B cell (primary cell): ENCODE results near the gene ANKRD13C. TPM values are rescaled to one million over a fixed set of nuclear protein-coding genes. Genes with fewer than 3 reads are reported as not detected.
A peak's percentile ranks its signal among the peaks of the same experiment; 100 is the strongest.

Experiments
- ATAC-seq: fragments of 200-7000 bp; cut with Tn5 transposase; one replicate; pipeline ENCODE4 v1.10.0; 2021; ENCODE audit warnings: low read depth, mild to moderate bottlenecking, moderate number of reproducible peaks, moderate library complexity
- CTCF ChIA-PET: fragments of 350-600 bp; sonication (Branson Sonifier 250); formaldehyde crosslinking; loops from one replicate; lab custom pipeline; 2021; ENCODE audit warnings: antibody characterized with exemption, inconsistent platforms; lab: Charles Lee
- POLR2A ChIA-PET: fragments of 350-600 bp; sonication (Branson Sonifier 250); formaldehyde crosslinking; loops from one replicate; lab custom pipeline; 2021; ENCODE audit warnings: antibody characterized with exemption; lab: Charles Lee
- DNase-seq: peaks from one replicate; pipeline ENCODE4 v3.0.0; 2013
- H2AFZ ChIP-seq: 2 replicates; pipeline ENCODE4 v1.6.1; 2012; ENCODE audit warnings: mild to moderate bottlenecking, low read depth, low read length; ENCODE audit not compliant: insufficient read depth, poor library complexity, severe bottlenecking
- H3K27ac ChIP-seq, 2 donors: 1 replicate in 1 of 2; 2 replicates in 1 of 2; pipeline ENCODE4 v1.5.1; 2012 to 2013; ENCODE audit warnings: low read length in 2 of 2, mild to moderate bottlenecking in 2 of 2, moderate library complexity in 1 of 2
- H3K27me3 ChIP-seq, 4 experiments: fragments of 200-600 bp in 1 of 4; sonication (generic) in 1 of 4; replicated peaks in 1 of 4; 1 replicate in 2 of 4; 2 replicates in 2 of 4; pipeline versions ENCODE4 v1.6.1 to v1.7.0; 2013 to 2016; ENCODE audit warnings: low read length in 3 of 4, mild to moderate bottlenecking in 2 of 4, mixed read lengths in 1 of 4, moderate library complexity in 1 of 4; ENCODE audit not compliant: insufficient read depth in 4 of 4, control insufficient read depth in 3 of 4; ENCODE audit errors: control extremely low read depth in 1 of 4
- H3K36me3 ChIP-seq, 2 experiments: replicated peaks in 1 of 2; 1 replicate in 1 of 2; 2 replicates in 1 of 2; pipeline versions ENCODE4 v1.6.1 to v1.7.1; 2013; ENCODE audit warnings: low read length in 1 of 2; ENCODE audit not compliant: insufficient read depth in 2 of 2, control insufficient read depth in 1 of 2; ENCODE audit errors: control extremely low read depth in 1 of 2, extremely low read depth in 1 of 2
- H3K4me1 ChIP-seq, 2 donors: fragments of 200-600 bp in 1 of 2; sonication (generic) in 1 of 2; 1 replicate in 1 of 2; 2 replicates in 1 of 2; pipeline versions ENCODE4 v1.5.1 to v1.6.1; 2013 to 2017; ENCODE audit warnings: low read length in 2 of 2; ENCODE audit not compliant: control insufficient read depth in 2 of 2, insufficient read depth in 2 of 2
- H3K4me2 ChIP-seq: replicated peaks from 2 replicates; pipeline ENCODE3; 2012; ENCODE audit warnings: mild to moderate bottlenecking, low read depth, low read length; ENCODE audit not compliant: poor library complexity, severe bottlenecking
- H3K4me3 ChIP-seq, 5 experiments: fragments of 200-600 bp in 1 of 5; sonication (generic) in 1 of 5; 1 replicate in 3 of 5; 2 replicates in 2 of 5; pipeline versions ENCODE4 v1.5.1 to v1.7.0; 2011 to 2016; ENCODE audit warnings: low read length in 4 of 5, mild to moderate bottlenecking in 4 of 5, low read depth in 2 of 5, control low read depth in 1 of 5, moderate library complexity in 1 of 5; ENCODE audit not compliant: insufficient read depth in 1 of 5; ENCODE audit errors: control extremely low read depth in 1 of 5, extremely low read depth in 1 of 5
- H3K79me2 ChIP-seq: fragments of 200-600 bp; sonication (generic); one replicate; pipeline ENCODE4 v1.6.0; 2016; ENCODE audit warnings: low read length; ENCODE audit not compliant: control insufficient read depth, insufficient read depth
- H3K9ac ChIP-seq: fragments of 200-600 bp; sonication (generic); 2 replicates; pipeline ENCODE4 v1.6.1; 2017; ENCODE audit warnings: mild to moderate bottlenecking, low read length, moderate library complexity
- H3K9me3 ChIP-seq, 3 donors: one replicate each; pipeline versions ENCODE4 v1.6.1 to v1.7.1; 2013; ENCODE audit warnings: low read length in 2 of 3; ENCODE audit not compliant: control insufficient read depth in 2 of 3, insufficient read depth in 1 of 3; ENCODE audit errors: control extremely low read depth in 1 of 3
- H4K20me1 ChIP-seq: 2 replicates; pipeline ENCODE4 v1.6.0; 2012; ENCODE audit warnings: mild to moderate bottlenecking, low read length; ENCODE audit not compliant: insufficient read depth, control insufficient read depth, poor library complexity, severe bottlenecking
- H3K27ac Mint-ChIP-seq: one replicate; pipeline ENCODE4 v1.8.0; 2021; ENCODE audit warnings: mixed read lengths
- H3K27me3 Mint-ChIP-seq: one replicate; pipeline ENCODE4 v1.8.0; 2021; ENCODE audit warnings: mixed read lengths
- H3K4me1 Mint-ChIP-seq: one replicate; pipeline ENCODE4 v1.8.0; 2021; ENCODE audit warnings: mixed read lengths
- H3K4me3 Mint-ChIP-seq: one replicate; pipeline ENCODE4 v1.8.0; 2021; ENCODE audit warnings: mixed read lengths
- H3K9me3 Mint-ChIP-seq: one replicate; pipeline ENCODE4 v1.8.0; 2022; ENCODE audit warnings: mixed read lengths; ENCODE audit not compliant: insufficient read depth
- EZH2 ChIP-seq: IDR thresholded peaks from 2 replicates; pipeline ENCODE4 v1.6.1; 2012; ENCODE audit warnings: borderline replicate concordance, low read depth, mild to moderate bottlenecking, moderate library complexity, low read length; ENCODE audit not compliant: insufficient read depth, poor library complexity, severe bottlenecking
- WGBS: methylation state at CpG from one replicate; pipeline ENCODE4 v1.1.5; 2013; ENCODE audit warnings: missing lambda C conversion rate; ENCODE audit not compliant: insufficient coverage; 5-methylcytosine and 5-hydroxymethylcytosine counted together
- intact Hi-C: fragments of 100-400 bp; cut with micrococcal nuclease; formaldehyde crosslinking; loops from one replicate; pipeline ENCODE4 v1.10.0; 2022
- polyA plus RNA-seq: library from polyadenylated mRNA; depleted of rRNA; stranded (reverse); fragments of >200 nt; gene quantifications from 2 replicates; pipeline ENCODE4 v1.2.3, GENCODE V29; 2012
- total RNA-seq, 2 donors: library from RNA; stranded (reverse); fragments of 120-200 nt in 1 of 2; gene quantifications; 1 replicate in 1 of 2; 2 replicates in 1 of 2; pipeline versions ENCODE4 v1.2.3 to v1.2.4, GENCODE V29; 2013 to 2022
- TF ChIP-seq, protein P1 (sequence below): fragments of 200-600 bp; IDR thresholded peaks from one replicate; pipeline ENCODE4 v1.8.0; 2022; ENCODE audit warnings: antibody characterized with exemption, mild to moderate bottlenecking

The ANKRD13C gene
- total and polyA plus RNA-seq, 2 donors (not counting 1 experiment from before 2014, with no cell fraction given): 7.9 to 29.9 TPM

DNA sequence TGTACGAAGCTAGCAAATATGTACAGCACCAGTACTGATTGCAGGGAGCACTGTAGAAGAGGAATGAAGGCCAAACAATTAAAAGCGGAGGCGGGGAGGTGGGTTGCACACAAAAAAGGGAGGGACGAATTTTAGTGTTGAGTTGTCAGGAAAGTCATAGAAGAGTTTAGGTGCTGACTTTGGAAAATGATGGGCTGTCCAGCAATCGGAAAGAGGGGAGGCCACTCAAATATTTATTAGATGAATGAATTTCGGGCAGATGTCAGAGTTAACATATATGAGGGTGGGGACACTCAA, 537 bp upstream of the ANKRD13C start:
- WGBS: 64% methylated on average over 5 of the region's 6 CpGs
- Histone ChIP-seq H3K79me2 (peaks cover 56% of the 10 kb centered on the region), H3K27me3 (no peaks in the 10 kb centered on the region), H3K36me3 (no peaks in the 10 kb centered on the region), H3K4me3 (peak overlapping the region; percentile 75 to 99 (median 95)), H3K4me2 (peak overlapping the region; percentile 95), H2AFZ (peak overlapping the region; percentile 95), H3K9me3 (no peaks in the 10 kb centered on the region), H3K27ac (peak overlapping the region; percentile 91 to 93), H3K9ac (peak overlapping the region; percentile 92), H3K4me1 (peaks cover 20 to 21% of the 10 kb centered on the region in 2 donors), H4K20me1 (peaks cover 10% of the 10 kb centered on the region)
- no peak for TF ChIP-seq EZH2
- TF ChIP-seq, protein P1, sequence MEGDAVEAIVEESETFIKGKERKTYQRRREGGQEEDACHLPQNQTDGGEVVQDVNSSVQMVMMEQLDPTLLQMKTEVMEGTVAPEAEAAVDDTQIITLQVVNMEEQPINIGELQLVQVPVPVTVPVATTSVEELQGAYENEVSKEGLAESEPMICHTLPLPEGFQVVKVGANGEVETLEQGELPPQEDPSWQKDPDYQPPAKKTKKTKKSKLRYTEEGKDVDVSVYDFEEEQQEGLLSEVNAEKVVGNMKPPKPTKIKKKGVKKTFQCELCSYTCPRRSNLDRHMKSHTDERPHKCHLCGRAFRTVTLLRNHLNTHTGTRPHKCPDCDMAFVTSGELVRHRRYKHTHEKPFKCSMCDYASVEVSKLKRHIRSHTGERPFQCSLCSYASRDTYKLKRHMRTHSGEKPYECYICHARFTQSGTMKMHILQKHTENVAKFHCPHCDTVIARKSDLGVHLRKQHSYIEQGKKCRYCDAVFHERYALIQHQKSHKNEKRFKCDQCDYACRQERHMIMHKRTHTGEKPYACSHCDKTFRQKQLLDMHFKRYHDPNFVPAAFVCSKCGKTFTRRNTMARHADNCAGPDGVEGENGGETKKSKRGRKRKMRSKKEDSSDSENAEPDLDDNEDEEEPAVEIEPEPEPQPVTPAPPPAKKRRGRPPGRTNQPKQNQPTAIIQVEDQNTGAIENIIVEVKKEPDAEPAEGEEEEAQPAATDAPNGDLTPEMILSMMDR: no peak
- H3K27ac Mint-ChIP-seq: peak overlapping the region; percentile 97
- no peak for DNase-seq
- ChIA-PET CTCF (interaction anchor here (1.1 to 2.3 kb wide), 2 partner anchors 56 to 134 kb away, joined by 4 to 16 read pairs; partner anchors contain the start of genes CTH and SRSF11), POLR2A (interaction anchor here (1.3 to 1.7 kb wide), 2 partner anchors 56 to 134 kb away, joined by 4 to 20 read pairs; partner anchors contain the start of genes CTH and SRSF11)
- peaks cover 38% of the 10 kb centered on the region for H3K4me1 Mint-ChIP-seq
- H3K4me3 Mint-ChIP-seq: peak overlapping the region; percentile 96
- H3K9me3 Mint-ChIP-seq: no peaks in the 10 kb centered on the region
- ATAC-seq: no peak
- intact Hi-C loops: no loop called here
- H3K27me3 Mint-ChIP-seq: no peaks in the 10 kb centered on the region

DNA sequence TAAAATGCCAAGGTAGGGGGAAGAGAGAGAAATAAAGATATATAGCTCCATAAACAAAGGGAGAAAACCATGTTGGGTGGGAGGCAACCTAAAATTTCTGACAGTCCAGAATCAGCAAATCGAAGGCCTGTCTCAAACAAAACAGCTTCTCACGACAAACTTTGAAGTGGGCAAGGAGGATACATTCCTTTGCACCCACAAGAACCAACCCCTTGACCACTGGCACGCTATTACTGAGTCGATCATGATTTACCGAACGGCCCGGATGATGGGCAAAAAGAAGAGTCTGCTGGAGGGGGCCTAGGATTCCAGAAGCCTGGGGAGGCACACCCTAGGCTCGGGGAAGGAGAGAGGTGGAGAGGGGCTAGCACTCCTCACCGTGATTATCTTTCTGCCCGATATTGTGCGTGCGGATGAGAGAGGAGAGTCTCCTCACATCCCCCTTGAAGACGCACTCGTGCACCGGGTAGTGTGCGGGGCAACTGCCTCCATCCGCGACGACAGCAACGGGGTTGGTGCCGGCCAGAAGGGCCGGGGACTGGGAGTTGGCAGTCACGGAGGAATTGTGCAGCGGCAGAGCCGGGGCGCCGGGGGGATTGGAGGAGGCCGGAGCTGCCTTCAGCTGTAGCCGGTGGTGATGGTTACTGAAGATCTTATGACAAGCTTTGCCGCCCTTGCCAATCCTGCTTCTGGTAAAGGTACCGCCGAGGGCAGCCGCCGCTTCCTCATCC, 756 bp downstream of the ANKRD13C start:
- POLR2A ChIA-PET: interaction anchor here (0.7 to 1.7 kb wide), 4 partner anchors 50 to 112 kb away, joined by 3 to 20 read pairs (median 4); partner anchors contain the start of gene CTH
- H3K4me3 ChIP-seq: peak overlapping the region; percentile 75 to 99 (median 95)
- peak overlapping the region; percentile 95 for H3K4me2 ChIP-seq
- ATAC-seq (peak; percentile 10), DNase-seq (no peak)
- peak overlapping the region; percentile 91 to 93 for H3K27ac ChIP-seq
- TF ChIP-seq, protein P1: no peak
- TF ChIP-seq EZH2: no peak
- H3K4me1 Mint-ChIP-seq: peaks cover 44% of the 10 kb centered on the region
- peaks cover 14% of the 10 kb centered on the region for H4K20me1 ChIP-seq
- peak overlapping the region; percentile 95 for H2AFZ ChIP-seq
- H3K36me3 ChIP-seq: no peaks in the 10 kb centered on the region
- H3K79me2 ChIP-seq: peaks cover 69% of the 10 kb centered on the region
- peaks cover 20 to 21% of the 10 kb centered on the region in 2 donors for H3K4me1 ChIP-seq
- intact Hi-C loops: loop anchor here (1.0 kb wide), 4 partner anchors 57 to 728 kb away; partner anchors contain the start of genes LRRC40, SRSF11 and ZRANB2
- H3K27ac Mint-ChIP-seq: peak overlapping the region; percentile 97
- peak overlapping the region; percentile 96 for H3K4me3 Mint-ChIP-seq
- H3K27me3 ChIP-seq: no peaks in the 10 kb centered on the region
- H3K9me3 ChIP-seq: no peaks in the 10 kb centered on the region
- peak overlapping the region; percentile 92 for H3K9ac ChIP-seq
- CTCF ChIA-PET: interaction anchor here (1.1 to 2.3 kb wide), 2 partner anchors 57 to 133 kb away, joined by 4 to 16 read pairs; partner anchors contain the start of genes CTH and SRSF11
- no peaks in the 10 kb centered on the region for H3K27me3 Mint-ChIP-seq
- H3K9me3 Mint-ChIP-seq: no peaks in the 10 kb centered on the region
- under 1% methylated on average over 28 of the region's 34 CpGs for WGBS
